ENCODE results near the gene SFTA2. TPM values are rescaled to one million over a fixed set of nuclear protein-coding genes. Genes with fewer than 3 reads are reported as not detected.

Gene SFTA2
- polyA plus RNA-seq, 1 of the 3 experiments (the other 2 are of a cell fraction): not detected

DNA sequence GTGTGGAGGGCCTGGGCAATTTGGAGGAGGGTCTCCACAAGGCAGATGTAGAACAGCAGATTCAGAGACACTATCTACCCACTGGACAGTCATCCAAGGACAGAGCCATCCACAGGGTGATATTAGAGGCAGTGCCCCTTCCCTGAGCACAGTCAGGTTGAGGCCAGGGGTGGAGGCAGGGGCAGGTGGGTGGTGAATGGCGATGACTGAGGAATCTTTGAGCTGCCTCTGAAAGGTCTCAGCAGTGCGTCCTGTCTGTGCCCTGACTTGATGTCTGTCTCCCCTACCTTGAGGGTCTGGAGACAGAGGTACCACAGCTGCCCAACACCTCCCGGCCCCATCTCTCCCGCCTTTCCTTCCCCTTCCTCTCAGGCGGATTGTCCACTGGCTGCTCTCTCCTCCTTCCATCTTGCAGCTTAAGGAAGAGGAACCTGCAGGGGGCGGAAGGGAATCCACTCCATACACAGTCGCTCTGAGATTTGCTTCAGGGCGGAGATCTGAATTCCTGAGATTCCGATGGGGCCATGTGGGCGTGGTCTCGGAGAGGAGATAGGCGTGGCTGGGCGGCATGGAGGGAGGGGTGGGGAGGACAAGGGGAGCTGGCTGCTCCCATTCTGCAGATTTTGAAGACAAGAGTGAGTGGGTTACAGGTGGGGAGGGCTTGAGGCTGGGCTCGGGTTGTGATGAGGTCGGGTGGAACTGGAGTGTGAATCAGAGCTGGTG, 10.5 kb upstream of the SFTA2 start (continued):
- TF ChIP-seq, protein P1, sequence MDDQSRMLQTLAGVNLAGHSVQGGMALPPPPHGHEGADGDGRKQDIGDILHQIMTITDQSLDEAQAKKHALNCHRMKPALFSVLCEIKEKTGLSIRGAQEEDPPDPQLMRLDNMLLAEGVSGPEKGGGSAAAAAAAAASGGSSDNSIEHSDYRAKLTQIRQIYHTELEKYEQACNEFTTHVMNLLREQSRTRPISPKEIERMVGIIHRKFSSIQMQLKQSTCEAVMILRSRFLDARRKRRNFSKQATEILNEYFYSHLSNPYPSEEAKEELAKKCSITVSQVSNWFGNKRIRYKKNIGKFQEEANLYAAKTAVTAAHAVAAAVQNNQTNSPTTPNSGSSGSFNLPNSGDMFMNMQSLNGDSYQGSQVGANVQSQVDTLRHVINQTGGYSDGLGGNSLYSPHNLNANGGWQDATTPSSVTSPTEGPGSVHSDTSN (IDR thresholded peaks at IDR 0.05): no peak
- TF ChIP-seq NRF1 (IDR thresholded peaks at IDR 0.05; ENCODE audit: low read depth, low read length) (no peak), TAF1 (IDR thresholded peaks at IDR 0.05; ENCODE audit: borderline replicate concordance, low read depth, low read length) (peak; percentile 29; the same call in 1 of the 2 replicates), TEAD4 (IDR thresholded peaks at IDR 0.05; ENCODE audit: borderline replicate concordance, insufficient read depth) (peak; percentile 85), JUND (IDR thresholded peaks at IDR 0.05) (no peak), MXI1 (IDR thresholded peaks at IDR 0.05; ENCODE audit: low read depth, low read length) (no peak), FOXJ3 (CRISPR knock-in tag; IDR thresholded peaks at IDR 0.05) (no peak), FOSL2 (IDR thresholded peaks at IDR 0.05; ENCODE audit: borderline replicate concordance, low read depth) (no peak), GABPA (IDR thresholded peaks at IDR 0.05; ENCODE audit: low read depth) (no peak), NFIC (IDR thresholded peaks at IDR 0.05; ENCODE audit: borderline replicate concordance) (no peak), RXRA (IDR thresholded peaks at IDR 0.05; ENCODE audit: borderline replicate concordance, low read depth) (no peak), EP300 (IDR thresholded peaks at IDR 0.05; ENCODE audit: borderline replicate concordance in 1 of 2, low read depth in 1 of 2, low read length in 1 of 2) (no peak), MEF2A (IDR thresholded peaks at IDR 0.05; ENCODE audit: borderline replicate concordance, low read depth) (no peak), RCOR1 (IDR thresholded peaks at IDR 0.05; ENCODE audit: low read length) (no peak)
- TF ChIP-seq, protein P2, sequence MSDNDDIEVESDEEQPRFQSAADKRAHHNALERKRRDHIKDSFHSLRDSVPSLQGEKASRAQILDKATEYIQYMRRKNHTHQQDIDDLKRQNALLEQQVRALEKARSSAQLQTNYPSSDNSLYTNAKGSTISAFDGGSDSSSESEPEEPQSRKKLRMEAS (IDR thresholded peaks at IDR 0.05; ENCODE audit: low read depth): no peak
- TF ChIP-seq, protein P3, sequence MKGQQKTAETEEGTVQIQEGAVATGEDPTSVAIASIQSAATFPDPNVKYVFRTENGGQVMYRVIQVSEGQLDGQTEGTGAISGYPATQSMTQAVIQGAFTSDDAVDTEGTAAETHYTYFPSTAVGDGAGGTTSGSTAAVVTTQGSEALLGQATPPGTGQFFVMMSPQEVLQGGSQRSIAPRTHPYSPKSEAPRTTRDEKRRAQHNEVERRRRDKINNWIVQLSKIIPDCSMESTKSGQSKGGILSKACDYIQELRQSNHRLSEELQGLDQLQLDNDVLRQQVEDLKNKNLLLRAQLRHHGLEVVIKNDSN (IDR thresholded peaks at IDR 0.05; ENCODE audit: borderline replicate concordance, low read depth): no peak

DNA sequence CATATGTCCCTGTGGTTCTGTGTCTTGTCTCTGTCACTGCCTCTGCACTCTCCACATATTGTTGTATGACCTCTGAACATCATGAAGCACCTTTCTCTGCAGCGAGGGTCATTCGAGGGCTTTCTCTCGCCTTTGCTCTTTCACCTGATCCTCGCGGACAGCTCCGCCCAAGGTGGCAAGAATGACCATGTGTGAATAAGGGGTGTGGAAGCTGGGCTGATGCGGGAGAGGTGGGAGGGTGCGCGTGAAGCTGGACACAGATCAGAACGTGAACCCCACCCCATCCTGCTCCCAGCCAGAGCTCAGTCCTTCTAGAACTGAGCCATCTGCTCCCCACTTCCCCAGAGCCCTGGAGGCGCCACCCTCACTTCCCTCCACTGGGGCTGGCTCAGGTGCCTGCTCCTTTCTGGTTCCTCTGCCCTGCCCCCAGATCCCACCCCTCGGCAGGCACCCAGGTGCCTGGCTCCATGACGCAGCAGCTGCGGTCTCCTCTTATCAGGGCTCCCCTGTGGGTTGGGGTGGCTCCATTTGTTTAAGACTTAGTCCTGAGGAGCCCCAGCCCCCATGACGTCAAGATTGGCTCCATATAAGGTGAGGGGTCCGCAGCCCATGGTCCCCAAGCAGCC, 8.5 kb upstream of the SFTA2 start, which contains the start of gene MUCL3:
Gene MUCL3, plus strand, starts transcription at position 613 of the 626 bp plus-strand sequence. CDS start 27 bp downstream, outside the sequence.
- Histone ChIP-seq H3K9me3 (no peaks in the 10 kb centered on the region), H3K9me2 (no peaks in the 10 kb centered on the region), H3K9ac (no peak within 1 kb of the TSS), H3K79me2 (ENCODE audit: insufficient read depth) (no peaks in the 10 kb centered on the region), H3F3A (replicated peaks; ENCODE audit: insufficient read depth) (no peaks in the 10 kb centered on the region), H3K27me3 (ENCODE audit: insufficient read depth) (no peaks in the 10 kb centered on the region; the same call in 1 of the 2 replicates), H3K4me2 (no peak within 1 kb of the TSS), H3K27ac (ENCODE audit: low read depth in 2 of 2, low read length in 1 of 2) (no peak within 1 kb of the TSS), H4K20me1 (ENCODE audit: insufficient read depth) (no peaks in the 10 kb centered on the region), H3K4me3 (ENCODE audit: low read depth in 2 of 2, low read length in 1 of 2) (no peak within 1 kb of the TSS), H3K36me3 (replicated peaks in 1 of 2; ENCODE audit: control insufficient read depth in 1 of 2, insufficient read depth in 2 of 2, low read length in 1 of 2) (no peaks in the 10 kb centered on the region), H3K4me1 (ENCODE audit: control insufficient read depth in 1 of 2, insufficient read depth in 2 of 2, low read depth in 1 of 2, low read length in 1 of 2) (peaks cover 0 to 4% of the 10 kb centered on the region in 2 experiments; a peak in 1 of 4 replicates), H2AFZ (ENCODE audit: low read depth) (no peak within 1 kb of the TSS)
- ChIA-PET CTCF (interaction anchor here (1.1 to 2.2 kb wide), 2 partner anchors 9 to 139 kb away, joined by 3 to 6 read pairs; partner anchors contain the start of gene SFTA2), POLR2A (no interaction called here)
- WGBS (ENCODE audit: low lambda C conversion rate): 43% methylated on average over 10 of the region's 16 CpGs
- no peak for DNase-seq
- TF ChIP-seq YY1 (IDR thresholded peaks at IDR 0.05; ENCODE audit: low read depth) (no peak), GATA2 (CRISPR knock-in tag; IDR thresholded peaks at IDR 0.05) (no peak), RFX5 (IDR thresholded peaks at IDR 0.05; ENCODE audit: low read length) (no peak), SIN3A (IDR thresholded peaks at IDR 0.05; ENCODE audit: borderline replicate concordance, low read depth, low read length) (no peak), TAF1 (IDR thresholded peaks at IDR 0.05; ENCODE audit: borderline replicate concordance, low read depth, low read length) (no peak), FOXJ3 (CRISPR knock-in tag; IDR thresholded peaks at IDR 0.05) (no peak), EP300 (IDR thresholded peaks at IDR 0.05; ENCODE audit: borderline replicate concordance in 1 of 2, low read depth in 1 of 2, low read length in 1 of 2) (no peak), NRF1 (IDR thresholded peaks at IDR 0.05; ENCODE audit: low read depth, low read length) (no peak), SMC3 (IDR thresholded peaks at IDR 0.05; ENCODE audit: low read depth, low read length) (no peak), TCF12 (IDR thresholded peaks at IDR 0.05) (no peak), TEAD4 (IDR thresholded peaks at IDR 0.05; ENCODE audit: borderline replicate concordance, insufficient read depth) (no peak), JUND (IDR thresholded peaks at IDR 0.05) (no peak), NFIC (IDR thresholded peaks at IDR 0.05; ENCODE audit: borderline replicate concordance) (no peak)
- TF ChIP-seq, protein P1 (IDR thresholded peaks at IDR 0.05): no peak
- TF ChIP-seq, protein P4, sequence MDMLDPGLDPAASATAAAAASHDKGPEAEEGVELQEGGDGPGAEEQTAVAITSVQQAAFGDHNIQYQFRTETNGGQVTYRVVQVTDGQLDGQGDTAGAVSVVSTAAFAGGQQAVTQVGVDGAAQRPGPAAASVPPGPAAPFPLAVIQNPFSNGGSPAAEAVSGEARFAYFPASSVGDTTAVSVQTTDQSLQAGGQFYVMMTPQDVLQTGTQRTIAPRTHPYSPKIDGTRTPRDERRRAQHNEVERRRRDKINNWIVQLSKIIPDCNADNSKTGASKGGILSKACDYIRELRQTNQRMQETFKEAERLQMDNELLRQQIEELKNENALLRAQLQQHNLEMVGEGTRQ (IDR thresholded peaks at IDR 0.05; ENCODE audit: borderline replicate concordance, low read depth, low read length): no peak
- TF ChIP-seq, protein P5, sequence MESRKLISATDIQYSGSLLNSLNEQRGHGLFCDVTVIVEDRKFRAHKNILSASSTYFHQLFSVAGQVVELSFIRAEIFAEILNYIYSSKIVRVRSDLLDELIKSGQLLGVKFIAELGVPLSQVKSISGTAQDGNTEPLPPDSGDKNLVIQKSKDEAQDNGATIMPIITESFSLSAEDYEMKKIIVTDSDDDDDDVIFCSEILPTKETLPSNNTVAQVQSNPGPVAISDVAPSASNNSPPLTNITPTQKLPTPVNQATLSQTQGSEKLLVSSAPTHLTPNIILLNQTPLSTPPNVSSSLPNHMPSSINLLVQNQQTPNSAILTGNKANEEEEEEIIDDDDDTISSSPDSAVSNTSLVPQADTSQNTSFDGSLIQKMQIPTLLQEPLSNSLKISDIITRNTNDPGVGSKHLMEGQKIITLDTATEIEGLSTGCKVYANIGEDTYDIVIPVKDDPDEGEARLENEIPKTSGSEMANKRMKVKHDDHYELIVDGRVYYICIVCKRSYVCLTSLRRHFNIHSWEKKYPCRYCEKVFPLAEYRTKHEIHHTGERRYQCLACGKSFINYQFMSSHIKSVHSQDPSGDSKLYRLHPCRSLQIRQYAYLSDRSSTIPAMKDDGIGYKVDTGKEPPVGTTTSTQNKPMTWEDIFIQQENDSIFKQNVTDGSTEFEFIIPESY (IDR thresholded peaks at IDR 0.05; ENCODE audit: borderline replicate concordance, low read depth): no peak
